Measurements from ENCODE around the gene CPNE7.
"Not testable (repeated sequence)": the region's sequence is repeated elsewhere in the genome, so short reads cannot be mapped to it uniquely, and the experiment has no call there.

The CPNE7 gene

DNA sequence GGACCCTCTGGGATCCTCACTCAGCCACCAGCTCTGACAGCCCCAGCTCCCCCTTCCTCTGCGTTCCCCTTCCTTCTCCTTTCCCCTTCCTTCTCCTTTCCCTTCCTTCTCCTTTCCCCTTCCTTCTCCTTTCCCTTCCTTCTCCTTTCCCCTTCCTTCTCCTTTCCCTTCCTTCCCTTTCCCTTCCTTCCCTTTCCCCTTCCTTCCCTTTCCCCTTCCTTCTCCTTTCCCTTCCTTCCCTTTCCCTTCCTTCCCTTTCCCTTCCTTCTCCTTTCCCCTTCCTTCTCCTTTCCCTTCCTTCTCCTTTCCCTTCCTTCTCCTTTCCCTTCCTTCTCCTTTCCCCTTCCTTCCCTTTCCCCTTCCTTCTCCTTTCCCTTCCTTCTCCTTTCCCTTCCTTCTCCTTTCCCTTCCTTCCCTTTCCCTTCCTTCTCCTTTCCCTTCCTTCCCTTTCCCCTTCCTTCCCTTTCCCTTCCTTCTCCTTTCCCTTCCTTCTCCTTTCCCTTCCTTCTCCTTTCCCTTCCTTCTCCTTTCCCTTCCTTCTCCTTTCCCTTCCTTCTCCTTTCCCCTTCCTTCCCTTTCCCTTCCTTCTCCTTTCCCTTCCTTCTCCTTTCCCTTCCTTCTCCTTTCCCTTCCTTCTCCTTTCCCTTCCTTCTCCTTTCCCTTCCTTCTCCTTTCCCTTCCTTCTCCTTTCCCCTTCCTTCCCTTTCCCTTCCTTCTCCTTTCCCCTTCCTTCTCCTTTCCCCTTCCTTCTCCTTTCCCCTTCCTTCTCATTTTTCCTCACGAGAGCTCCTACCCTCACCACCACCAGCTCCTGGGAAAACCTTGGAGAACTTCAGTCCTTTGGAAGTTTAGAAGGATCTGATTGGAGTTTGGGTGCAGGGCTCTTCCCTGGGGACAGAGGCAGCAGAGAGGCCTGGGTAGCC is 59.2 kb downstream of the CPNE7 start:
- DNase-seq = not testable (repeated sequence)

DNA sequence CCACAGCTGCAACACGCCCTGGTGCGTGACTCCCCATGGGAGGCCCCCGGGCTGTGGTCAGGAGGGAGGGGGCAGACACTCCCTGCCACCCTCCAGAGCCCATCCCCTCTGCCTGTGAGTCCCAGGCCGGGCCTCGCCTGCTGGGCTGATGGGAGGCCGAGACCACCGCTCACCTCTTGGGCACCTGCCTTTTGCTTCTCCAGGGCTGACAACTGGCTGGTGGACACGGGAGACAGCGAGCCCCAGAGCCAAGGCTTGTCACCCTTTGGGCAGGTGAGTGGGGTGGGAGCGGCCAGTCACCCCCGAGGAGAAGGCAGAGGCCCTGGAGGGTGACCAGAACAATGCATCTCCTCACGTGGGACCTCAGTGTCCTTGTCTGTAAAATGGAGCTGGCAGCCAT is 61.1 kb downstream of the CPNE7 start:
- no peak for DNase-seq

DNA sequence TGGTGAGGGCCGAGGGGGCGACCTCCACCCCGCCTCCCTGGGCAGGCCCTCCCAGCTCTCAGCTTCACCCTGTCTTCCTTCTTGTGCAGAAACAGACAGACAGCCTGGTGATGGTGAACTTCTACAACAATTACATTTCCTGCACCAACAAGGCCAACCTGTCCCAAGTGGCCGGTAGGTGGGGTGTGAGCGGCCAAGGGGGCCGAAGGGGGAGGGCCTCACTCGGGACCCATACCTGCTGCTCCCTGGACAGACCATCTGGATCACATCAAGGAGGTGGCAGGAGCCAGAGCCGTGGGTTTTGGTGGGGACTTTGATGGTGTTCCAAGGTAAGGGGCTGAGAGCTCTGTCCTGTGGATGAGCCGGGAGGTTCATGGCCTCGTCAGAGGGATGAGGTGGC is 61.8 kb downstream of the CPNE7 start:
- DNase-seq = no peak

DNA sequence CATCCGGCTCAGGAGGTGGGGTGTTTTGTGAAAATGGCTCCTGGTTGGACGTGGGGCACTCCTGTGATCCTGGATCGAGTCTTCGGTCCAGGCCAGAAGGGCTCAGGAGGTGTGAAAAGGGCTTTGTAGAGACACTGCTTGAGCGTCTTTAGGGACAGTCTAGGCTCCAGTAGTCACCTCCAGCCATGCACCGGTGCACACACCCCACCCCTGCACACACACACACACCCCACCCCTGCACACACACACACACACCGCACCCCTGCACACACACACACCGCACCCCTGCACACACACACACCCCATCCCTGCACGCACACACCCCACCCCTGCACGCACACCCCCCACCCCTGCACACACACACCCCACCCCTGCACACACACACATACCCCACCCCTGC is 62.9 kb downstream of the CPNE7 start:
- no peak for DNase-seq

DNA sequence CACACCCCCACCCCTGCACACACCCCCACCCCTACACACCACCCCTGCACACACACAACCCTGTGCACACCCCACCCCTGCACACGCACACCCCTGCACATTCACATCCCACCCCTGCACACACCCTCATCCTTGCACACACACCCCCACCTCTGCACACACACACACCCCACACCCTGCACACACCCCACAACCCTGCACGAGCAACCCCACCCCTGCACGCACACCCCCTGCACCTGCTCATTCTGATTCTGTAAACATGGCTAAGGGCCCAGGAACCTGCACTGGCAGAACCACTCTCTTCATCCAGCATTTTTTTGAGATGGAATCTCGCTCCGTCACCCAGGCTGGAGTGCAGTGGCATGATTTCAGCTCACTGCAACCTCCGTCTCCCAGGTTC is 63.8 kb downstream of the CPNE7 start:
- no peak for DNase-seq

DNA sequence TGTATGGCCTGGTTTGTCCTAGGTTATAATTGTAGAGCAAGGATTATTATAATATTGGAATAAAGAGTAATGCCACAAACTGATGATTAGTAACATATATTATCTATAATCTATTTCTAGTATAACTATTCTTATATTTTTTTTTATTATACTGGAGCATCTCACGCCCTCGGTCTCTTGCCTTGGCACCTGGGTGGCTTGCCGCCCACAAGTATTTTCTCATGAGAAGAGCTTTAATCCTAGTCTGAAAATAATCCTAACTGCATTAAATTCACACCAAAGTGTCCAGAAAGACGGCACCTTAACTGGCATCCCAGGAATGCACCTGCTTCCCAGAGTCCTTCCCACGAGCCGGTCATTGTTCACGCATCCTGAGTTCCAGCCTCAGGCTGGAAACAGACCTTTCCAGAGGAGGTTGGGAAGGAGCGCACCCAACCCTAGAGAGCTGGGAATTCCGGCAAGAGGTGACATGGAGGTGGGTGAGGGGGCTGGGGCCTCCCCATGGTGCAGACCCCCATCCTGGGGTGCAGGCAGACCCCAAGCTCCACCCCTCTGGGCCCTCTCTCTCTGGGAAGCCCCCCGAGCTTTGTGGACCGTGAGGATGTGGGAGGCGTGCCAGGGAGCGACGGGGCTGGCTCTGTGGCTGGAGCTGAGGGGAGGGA is 66.0 kb downstream of the CPNE7 start:
- no peak for DNase-seq

DNA sequence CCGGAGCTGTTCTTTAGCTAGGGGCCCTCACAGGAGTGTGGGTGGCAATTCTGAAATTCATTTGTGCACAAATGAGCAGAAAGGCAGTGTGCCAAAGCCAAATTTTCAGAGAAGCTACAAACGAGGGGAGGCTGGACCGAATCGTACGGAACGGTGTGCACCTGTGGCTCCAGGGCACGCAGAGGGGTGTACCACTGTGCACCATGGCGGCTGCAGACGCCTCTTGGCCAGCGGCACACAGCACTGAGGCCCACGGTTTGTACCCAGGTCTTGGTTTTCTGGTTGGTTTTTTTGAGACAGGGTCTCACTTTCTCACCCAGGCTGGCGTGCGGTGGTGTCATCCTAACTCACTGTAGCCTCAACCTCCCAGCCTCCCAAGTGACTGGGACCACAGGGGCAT is 67.0 kb downstream of the CPNE7 start:
- no peak for DNase-seq

DNA sequence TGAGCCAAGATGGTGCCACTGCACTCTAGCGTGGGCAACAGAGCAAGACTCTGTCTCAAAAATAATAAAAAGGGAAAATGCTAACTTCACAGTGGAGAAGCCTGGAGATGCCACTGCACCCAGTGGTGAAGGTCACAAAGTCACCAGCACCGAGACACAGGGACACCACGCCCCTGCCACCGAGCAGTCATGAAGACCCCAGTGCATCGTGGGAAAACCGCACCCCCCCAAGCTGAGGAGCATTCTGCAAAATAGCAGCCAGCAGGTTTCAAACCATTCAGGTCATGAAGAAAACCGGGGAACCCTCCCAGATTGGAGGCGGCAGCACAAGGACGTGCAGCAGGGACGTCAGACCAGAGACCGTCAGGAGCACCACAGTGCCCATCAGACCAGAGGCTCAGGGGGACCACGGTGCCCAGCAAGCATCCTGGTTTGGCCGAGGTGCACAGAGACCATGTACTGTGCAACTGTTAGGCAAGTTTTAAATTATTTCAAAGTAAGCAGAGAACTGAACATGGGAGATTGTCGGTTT is 68.3 kb downstream of the CPNE7 start:
- no peak for DNase-seq

DNA sequence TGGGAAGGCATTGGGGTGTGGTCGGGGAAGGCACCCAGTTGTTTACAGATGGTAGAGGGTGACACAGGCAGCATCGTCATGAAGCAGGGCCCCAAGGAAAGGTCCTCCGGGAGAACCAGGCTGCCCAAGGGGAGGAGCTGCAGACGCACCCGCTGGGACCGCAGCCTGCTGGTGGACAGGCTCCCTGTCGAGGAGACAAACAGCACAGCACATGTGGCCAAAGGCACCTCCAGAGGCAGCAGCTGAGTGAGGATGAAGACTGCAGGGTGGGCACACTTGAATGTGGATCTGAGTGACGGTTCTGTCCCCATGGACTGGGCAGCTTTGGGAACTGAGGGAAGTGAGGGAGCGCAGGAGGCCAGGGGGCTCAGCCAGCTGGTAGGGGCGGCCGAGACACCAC is 69.6 kb downstream of the CPNE7 start:
- no peak for DNase-seq

DNA sequence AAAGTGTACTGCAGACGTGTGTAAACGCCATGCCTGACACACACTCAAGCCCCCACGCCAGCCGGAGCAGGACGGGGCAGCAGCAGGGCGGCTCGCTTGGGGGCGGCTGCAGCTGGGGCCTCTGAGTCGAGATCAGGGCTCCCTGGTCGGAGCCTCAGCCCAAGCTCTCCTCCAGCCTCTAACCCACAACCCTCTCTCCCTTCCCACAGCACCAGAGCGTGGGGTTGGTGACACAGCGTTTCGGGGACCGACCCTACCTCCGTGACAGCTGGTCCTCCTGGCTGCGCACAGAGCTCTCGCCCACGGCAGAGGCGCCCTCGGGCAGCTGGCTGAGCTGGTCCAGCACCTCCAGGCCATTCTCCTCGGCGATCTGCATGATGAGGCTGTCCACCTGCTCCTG is 70.7 kb downstream of the CPNE7 start:
- DNase-seq = no peak
